ENCODE results near the gene MEST.
A peak's percentile ranks its signal among the peaks of the same experiment; 100 is the strongest.
"Not testable (repeated sequence)": the region's sequence is repeated elsewhere in the genome, so short reads cannot be mapped to it uniquely, and the experiment has no call there.

Gene MEST

GRCh38 chr7:130485734-130486113 is 6.2 kb upstream of the MEST start:
- DNase-seq (ENCODE audit: low spot score) = no peak

DNA sequence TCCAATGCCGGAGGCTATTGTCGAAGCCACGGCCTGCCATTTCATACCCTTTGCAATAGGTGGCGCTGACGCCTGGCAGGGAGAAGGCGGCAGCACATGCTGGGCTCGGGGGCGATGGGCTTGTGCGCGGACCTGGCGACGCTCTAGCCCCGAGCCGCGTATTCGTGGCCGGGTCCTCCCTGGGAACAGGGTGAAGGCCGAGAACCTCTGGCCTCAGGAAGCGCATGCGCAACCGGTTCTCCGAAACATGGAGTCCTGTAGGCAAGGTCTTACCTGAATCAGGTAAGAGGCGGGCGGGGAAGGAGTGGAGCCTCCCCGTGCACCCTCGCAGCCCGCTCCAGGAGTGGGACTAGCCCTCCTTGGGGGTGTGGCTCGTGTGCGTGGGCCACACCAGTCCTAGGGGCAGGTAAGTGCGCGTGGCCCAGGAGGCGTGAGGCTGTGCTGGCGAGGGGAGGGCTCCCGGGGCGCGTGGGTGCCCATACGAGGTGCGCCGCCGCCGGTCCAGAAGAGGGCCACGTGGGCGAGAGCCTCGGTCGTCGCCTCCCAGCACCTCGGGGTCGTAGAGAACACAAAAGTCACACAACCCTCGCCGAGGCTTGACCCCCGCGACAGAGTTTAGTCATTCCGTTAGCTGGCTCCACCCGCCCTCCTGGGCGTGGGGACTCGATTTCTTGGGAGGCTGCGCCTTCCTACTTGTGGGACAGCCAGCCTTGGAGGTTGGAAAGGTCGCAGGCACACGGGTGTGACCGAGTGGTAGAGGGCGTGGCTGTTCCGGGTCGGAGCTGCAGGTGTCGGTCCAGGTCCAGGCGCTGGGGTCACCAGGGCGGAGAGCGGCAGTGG is 5.6 kb upstream of the MEST start:
- no peak for DNase-seq (ENCODE audit: low spot score)

DNA sequence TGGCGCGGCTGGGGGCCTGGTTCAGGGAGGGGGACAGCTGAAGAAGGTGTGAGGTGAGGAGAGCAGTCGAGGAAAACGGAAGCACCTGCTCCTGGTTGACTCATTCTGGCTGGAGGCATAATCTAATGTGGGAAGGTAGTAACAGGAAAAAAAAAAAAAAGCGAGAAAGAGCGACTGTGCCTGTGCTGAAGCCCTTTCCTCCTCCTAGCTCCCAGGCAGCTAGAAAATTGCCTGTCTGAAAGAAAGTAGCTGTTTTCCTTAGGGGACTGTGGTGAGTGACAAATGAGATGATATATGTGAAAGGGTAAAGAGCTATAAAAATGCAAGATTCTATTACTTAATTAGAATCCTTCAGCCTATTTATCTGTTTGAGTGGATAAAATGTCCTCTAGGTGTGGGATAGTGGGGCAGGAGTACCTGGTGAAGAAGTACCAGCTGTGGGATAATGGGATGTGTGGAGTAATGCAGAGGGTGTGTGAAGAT is 4.9 kb upstream of the MEST start:
- no peak for DNase-seq (ENCODE audit: low spot score)

DNA sequence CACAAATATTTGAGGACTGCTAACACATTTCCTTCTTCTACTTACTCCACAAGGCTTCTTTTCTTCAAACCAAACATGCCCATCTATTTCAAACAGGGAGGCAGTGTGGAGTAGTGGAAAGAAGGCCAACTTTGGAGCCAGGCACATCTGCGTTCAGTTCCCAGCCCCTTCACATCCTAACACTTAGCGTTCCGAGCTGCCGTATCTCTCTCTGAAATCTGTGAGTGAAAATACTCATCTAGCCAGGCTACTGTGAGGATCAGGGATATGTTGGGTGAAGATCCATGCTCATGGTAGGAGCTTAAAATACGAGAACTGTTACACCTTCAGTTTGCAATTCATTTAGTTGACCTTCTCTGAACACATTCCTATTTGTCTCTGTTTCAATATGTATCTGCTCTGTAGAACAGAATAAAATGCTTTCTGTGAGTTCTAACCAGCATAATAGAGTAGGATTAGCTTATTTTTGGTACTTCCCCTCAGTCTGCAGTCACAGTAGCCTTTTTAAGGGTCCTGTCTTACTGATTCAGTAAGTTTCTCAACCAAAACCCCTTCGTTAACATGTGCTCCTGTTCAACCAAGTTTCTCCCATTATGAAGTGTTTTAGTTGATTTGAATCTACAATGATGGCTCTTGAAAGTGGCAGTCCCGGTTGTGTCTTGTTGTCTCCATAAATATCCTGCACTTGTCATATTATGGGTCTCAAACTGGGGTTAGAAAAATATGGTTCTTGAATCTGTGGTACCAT is 3.3 kb upstream of the MEST start:
- no peak for DNase-seq (ENCODE audit: low spot score)

DNA sequence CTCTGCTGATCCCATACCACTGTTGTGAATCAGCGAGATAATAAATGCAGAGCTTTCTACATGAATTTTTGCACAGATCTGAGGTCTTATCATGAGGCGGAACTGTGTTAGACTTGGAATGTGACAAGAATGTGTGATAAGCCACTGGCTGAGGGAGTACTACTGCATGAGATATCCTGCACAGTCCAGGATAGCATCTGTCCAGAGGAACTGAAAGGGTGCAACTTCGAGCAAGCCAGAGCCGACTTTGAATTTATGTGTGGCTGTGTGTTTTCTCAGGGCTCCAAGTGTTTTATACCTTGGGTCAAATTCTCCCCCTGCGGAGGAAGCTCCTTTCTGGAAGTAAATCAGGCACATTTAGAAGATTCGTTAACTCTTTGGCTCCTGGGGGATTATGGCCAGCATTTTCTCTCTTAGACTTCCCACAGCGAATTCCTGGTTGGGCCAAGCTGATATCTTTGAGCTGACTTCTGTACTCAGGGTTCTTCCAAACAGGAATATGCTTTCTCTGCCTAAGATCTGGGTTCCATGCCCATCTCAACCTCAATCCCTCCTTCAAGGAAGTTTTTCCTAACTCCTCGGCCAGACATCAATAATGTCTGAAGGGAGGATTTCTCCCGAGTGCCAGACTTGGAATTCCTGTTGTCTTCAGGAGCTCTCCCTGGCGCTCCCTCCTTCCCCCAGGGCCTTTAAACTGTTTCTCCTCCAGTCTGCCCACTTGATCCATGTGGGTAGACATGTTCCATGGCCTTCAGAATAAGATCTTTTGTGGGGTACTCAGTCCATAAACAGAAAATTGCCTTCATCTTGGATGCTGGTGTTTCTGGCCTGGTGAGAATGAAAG is 2.5 kb upstream of the MEST start:
- DNase-seq (ENCODE audit: low spot score) = peak; percentile 66

- DNase-seq (ENCODE audit: low spot score) = peak; percentile 67
These were observed 1.5 kb upstream of the MEST start for GRCh38 chr7:130490311-130490791.

GRCh38 chr7:130490888-130491804 is 739 bp upstream of the MEST start:
- peak; percentile 82 for DNase-seq (ENCODE audit: low spot score)

- no peak for DNase-seq (ENCODE audit: low spot score)
These were observed 814 bp downstream of the MEST start for GRCh38 chr7:130492523-130493274.

- DNase-seq (ENCODE audit: low spot score) = no peak
These were observed 1.5 kb downstream of the MEST start for GRCh38 chr7:130493275-130493873.

DNA sequence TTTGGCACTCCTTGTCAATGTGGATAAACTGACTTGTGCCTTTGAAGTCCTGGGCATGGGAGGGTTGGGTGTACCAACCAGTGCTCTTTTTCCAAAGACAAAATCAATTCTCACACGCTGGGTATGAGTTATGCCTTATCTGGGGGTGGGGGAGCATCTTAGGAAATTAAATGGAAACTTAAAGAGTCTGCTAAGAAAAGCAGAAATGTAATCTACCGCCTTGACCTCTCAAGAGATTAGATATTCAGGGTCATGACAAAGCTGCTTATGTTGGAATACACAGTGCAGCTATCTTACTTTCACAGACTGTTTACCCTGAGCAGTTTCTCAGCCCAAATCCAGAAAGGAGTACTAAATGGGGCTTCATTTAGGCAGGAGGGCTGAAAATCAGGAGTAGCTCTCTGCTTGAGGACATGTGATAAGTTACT is 2.6 kb downstream of the MEST start:
- DNase-seq (ENCODE audit: low spot score) = no peak

DNA sequence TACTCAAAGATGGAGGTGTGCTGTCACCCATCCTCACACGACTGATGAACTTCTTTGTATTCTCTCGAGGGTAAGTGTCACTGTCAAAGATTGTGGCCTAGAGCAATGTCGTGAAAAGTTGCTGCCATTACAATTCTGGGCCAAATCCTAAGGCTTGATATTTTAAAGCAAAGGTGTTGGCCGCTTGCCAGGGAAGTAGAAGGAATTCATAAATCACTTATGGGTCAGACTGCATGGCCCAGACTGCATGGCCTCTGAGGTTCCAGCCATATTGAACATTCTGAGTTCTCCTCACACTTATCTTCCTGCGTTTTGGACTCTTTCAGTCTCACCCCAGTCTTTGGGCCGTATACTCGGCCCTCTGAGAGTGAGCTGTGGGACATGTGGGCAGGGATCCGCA is 8.6 kb downstream of the MEST start:
- DNase-seq (ENCODE audit: low spot score) = peak; percentile 58

DNA sequence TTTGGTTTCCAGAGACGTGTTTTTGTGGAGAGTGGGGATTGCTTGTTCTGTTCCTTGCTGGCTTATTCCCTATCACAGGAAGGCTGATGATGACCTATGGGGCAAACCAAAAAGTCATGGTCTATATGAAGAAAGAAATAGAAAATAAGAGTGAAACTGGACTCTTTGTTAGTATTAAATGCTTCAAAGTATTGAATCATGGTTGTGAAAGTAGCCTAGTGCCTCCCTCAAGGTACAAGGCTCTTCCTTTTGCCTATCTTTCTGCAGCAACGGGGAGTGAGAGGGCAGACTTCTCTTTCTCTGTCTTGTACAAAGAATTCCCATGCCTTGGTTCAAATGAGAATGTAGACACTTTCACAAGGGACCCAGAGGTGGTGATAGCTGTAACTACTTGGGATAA is 9.0 kb downstream of the MEST start:
- DNase-seq (ENCODE audit: low spot score) = peak; percentile 8

- peak; percentile 5 for DNase-seq (ENCODE audit: low spot score)
These were observed 13.9 kb downstream of the MEST start for GRCh38 chr7:130505753-130506152.

DNA sequence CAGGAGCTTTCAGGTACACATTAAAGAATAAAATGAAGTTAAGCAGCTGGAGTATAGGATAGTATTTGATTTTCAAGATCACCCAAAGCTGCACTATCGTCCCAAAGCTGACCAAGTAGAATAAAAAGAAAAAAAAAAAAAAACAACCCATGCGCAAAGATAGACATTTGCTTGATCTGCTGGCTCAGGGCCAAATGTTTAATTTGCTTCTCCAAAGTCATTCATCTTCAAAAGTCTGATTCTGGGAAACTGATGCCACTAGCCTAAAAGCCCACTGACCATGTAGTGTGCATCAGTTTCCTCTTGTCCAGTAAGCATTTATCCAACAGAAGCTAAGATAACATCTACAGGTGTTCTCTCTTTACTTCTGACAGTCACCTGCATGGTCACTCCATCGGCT is 14.5 kb downstream of the MEST start:
- DNase-seq (ENCODE audit: low spot score) = peak; percentile 20

DNA sequence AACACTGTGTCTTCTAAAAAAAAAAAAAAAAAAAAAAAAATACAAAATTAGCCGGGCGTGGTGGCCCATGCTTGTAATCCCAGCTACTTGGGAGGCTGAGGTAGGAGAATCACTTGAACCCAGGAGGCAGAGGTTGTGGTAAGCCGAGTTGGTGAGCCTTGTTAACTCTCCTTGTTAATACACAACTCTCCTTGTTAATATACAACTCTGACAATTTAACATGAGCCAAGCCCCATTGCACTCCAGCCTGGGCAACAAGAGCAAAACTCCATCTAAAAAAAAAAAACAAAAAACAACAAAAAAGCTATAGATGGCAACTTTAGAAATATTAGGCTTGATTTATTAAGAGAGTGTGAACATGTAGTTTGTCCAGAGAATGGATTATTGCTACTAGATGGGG is 20.2 kb downstream of the MEST start:
- DNase-seq (ENCODE audit: low spot score) = not testable (repeated sequence)

DNA sequence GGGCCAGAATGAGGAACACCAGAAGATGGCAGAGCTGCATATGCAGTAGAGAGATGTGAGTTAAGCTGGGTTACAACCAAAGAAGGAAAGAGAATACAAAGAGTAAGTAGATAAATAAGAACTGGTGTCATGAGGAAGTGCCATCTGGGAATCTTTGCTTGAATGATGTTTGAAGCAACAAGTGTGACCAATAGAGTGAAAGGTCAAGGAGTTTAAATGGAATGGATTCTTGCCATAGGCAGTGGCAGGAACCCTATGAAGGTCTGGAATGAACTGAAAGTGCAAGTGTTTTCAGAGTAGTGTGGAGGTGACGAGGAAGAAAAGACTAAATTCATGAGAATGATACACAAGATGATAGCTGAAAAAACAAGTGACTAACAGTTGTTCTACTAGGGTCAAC is 21.6 kb downstream of the MEST start:
- no peak for DNase-seq (ENCODE audit: low spot score)

- DNase-seq (ENCODE audit: low spot score) = peak; percentile 28
These were observed 23.6 kb downstream of the MEST start for GRCh38 chr7:130515315-130516040.

- peak; percentile 9 for DNase-seq (ENCODE audit: low spot score)
These were observed 29.5 kb downstream of the MEST start for GRCh38 chr7:130521258-130521951.
